ENCODE data around the gene IMPACT.
A peak's percentile ranks its signal among the peaks of the same experiment; 100 is the strongest.

The IMPACT gene

GRCh38 chr18:24426398-24427294 lies at the start of gene IMPACT:
Gene IMPACT, plus strand, starts transcription at chr18:24426670. Its CDS starts 87 bp downstream, at chr18:24426757.
- DNase-seq = peak; percentile 81

GRCh38 chr18:24378598-24378997 lies 47.9 kb upstream of the IMPACT start:
- no peak for DNase-seq

GRCh38 chr18:24380163-24380747 lies 46.2 kb upstream of the IMPACT start:
- DNase-seq = no peak

- DNase-seq = no peak
These were observed 45.3 kb upstream of the IMPACT start for GRCh38 chr18:24381126-24381525.

- DNase-seq = no peak
These were observed 39.8 kb upstream of the IMPACT start for GRCh38 chr18:24386681-24387080.

- no peak for DNase-seq
These were observed 37.5 kb upstream of the IMPACT start for GRCh38 chr18:24388957-24389356.

GRCh38 chr18:24395049-24395795 lies 31.2 kb upstream of the IMPACT start:
- no peak for DNase-seq

GRCh38 chr18:24396082-24396633 lies 30.3 kb upstream of the IMPACT start:
- DNase-seq = no peak

GRCh38 chr18:24397131-24397693 lies 29.3 kb upstream of the IMPACT start:
- peak; percentile 36 for DNase-seq

- peak; percentile 83 for DNase-seq
These were observed 28.6 kb upstream of the IMPACT start, which contains the start of gene OSBPL1A for GRCh38 chr18:24397694-24398368. Gene OSBPL1A, minus strand, starts transcription at chr18:24397824. Its CDS starts 20,291 bp downstream, at chr18:24377533.

GRCh38 chr18:24398540-24398939 lies 27.9 kb upstream of the IMPACT start:
- no peak for DNase-seq

- DNase-seq = no peak
These were observed 25.9 kb upstream of the IMPACT start for GRCh38 chr18:24400587-24400986.

GRCh38 chr18:24402209-24402785 lies 24.2 kb upstream of the IMPACT start:
- no peak for DNase-seq

GRCh38 chr18:24403076-24403475 lies 23.4 kb upstream of the IMPACT start:
- DNase-seq = no peak

GRCh38 chr18:24404591-24404990 lies 21.9 kb upstream of the IMPACT start:
- no peak for DNase-seq

GRCh38 chr18:24408496-24408895 lies 18.0 kb upstream of the IMPACT start:
- no peak for DNase-seq

GRCh38 chr18:24413148-24413547 lies 13.3 kb upstream of the IMPACT start:
- no peak for DNase-seq

GRCh38 chr18:24414349-24415003 lies 12.0 kb upstream of the IMPACT start:
- peak; percentile 64 for DNase-seq

- DNase-seq = no peak
These were observed 9.0 kb upstream of the IMPACT start for GRCh38 chr18:24417480-24417879.

GRCh38 chr18:24420551-24420950 lies 5.9 kb upstream of the IMPACT start:
- DNase-seq = no peak

GRCh38 chr18:24421831-24422230 lies 4.6 kb upstream of the IMPACT start:
- DNase-seq = no peak
